PC-3 (cell line): Measurements from ENCODE around the gene CMC1.

ENCODE experiments used
- CTCF ChIP-seq: fragments of 300-600 bp; sonication (generic); conservative IDR thresholded peaks from 2 replicates; pipeline ENCODE4 v1.5.1; 2017; ENCODE audit warnings: antibody characterized with exemption, low read depth, mild to moderate bottlenecking, low read length
- EZH2 ChIP-seq: fragments of 300-600 bp; sonication (generic); IDR thresholded peaks from one replicate; pipeline ENCODE4 v1.6.1; 2017; ENCODE audit warnings: antibody characterized with exemption, mild to moderate bottlenecking, low read length; ENCODE audit not compliant: unreplicated experiment

DNA sequence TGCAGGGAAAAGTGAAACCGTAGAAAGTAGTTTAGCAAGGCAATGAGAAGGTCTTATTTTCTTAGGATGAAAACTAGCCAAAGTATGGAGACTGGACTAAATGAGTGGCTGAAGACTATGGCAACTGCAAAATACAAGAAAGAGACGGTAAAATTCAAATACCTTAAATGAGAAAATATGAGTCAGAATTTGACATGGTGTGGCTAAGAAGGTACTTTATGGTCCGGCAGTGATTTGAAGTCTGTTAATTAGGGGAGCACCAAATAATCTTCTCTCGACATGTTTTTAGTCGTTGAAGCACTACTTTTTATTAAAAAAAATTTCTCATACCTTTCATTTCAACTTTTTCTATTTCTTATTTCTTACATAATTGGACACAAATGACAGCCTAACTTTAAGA is 12.8 kb upstream of the CMC1 start:
- TF ChIP-seq CTCF (no peak), EZH2 (no peak)
